ENCODE data around the gene TUSC2.
A peak's percentile ranks its signal among the peaks of the same experiment; 100 is the strongest.

The TUSC2 gene

GRCh38 chr3:50354186-50354764, 26.3 kb upstream of the TUSC2 start:
- DNase-seq, result no peak

- no peak for DNase-seq
Observed at GRCh38 chr3:50353245-50354004, 25.4 kb upstream of the TUSC2 start.

- no peak for DNase-seq
Observed at GRCh38 chr3:50352781-50353180, 24.8 kb upstream of the TUSC2 start.

- no peak for DNase-seq
Observed at GRCh38 chr3:50351323-50351697, 23.3 kb upstream of the TUSC2 start.

- peak; percentile 73 to 91 for DNase-seq
Observed at GRCh38 chr3:50350527-50351322, 22.7 kb upstream of the TUSC2 start, which contains the start of the genes CYB561D2 and NPRL2. CYB561D2 (plus strand) TSS chr3:50350862; CDS start chr3:50351434, 572 bp downstream. NPRL2 (minus strand) TSS chr3:50350775; CDS start chr3:50350652, 123 bp downstream.

- DNase-seq, result no peak
Observed at GRCh38 chr3:50350213-50350526, 22.1 kb upstream of the TUSC2 start.

- peak in 1 of 2 experiments; percentile 59 for DNase-seq
Observed at GRCh38 chr3:50347187-50347813, 19.3 kb upstream of the TUSC2 start.

- no peak for DNase-seq
Observed at GRCh38 chr3:50345586-50346234, 17.7 kb upstream of the TUSC2 start, which contains the start of gene ZMYND10. ZMYND10 (minus strand) TSS chr3:50345732; CDS start chr3:50345579, 153 bp downstream.

- DNase-seq, result no peak
Observed at GRCh38 chr3:50345008-50345407, 17.0 kb upstream of the TUSC2 start.

- no peak for DNase-seq
Observed at GRCh38 chr3:50342813-50343633, 15.0 kb upstream of the TUSC2 start.

GRCh38 chr3:50341996-50342650, 14.1 kb upstream of the TUSC2 start:
- DNase-seq, result no peak

- no peak for DNase-seq
Observed at GRCh38 chr3:50341537-50341936, 13.5 kb upstream of the TUSC2 start.

- DNase-seq, result no peak
Observed at GRCh38 chr3:50340448-50341329, 12.7 kb upstream of the TUSC2 start, which contains the start of gene RASSF1. RASSF1 (minus strand) TSS chr3:50340836; CDS start chr3:50340805, 31 bp downstream.

- no peak for DNase-seq
Observed at GRCh38 chr3:50340147-50340447, 12.1 kb upstream of the TUSC2 start.

GRCh38 chr3:50339485-50340146, 11.6 kb upstream of the TUSC2 start:
- DNase-seq, result no peak

- DNase-seq, result no peak
Observed at GRCh38 chr3:50338965-50339364, 10.9 kb upstream of the TUSC2 start.

- DNase-seq, result peak; percentile 80 to 95
Observed at GRCh38 chr3:50337175-50337861, 9.3 kb upstream of the TUSC2 start.

GRCh38 chr3:50336452-50337174, 8.6 kb upstream of the TUSC2 start:
- no peak for DNase-seq
